Measurements from ENCODE around the gene OR2A5.

GRCh38 chr7:144009361-144009760 is 39.4 kb upstream of the OR2A5 start:
- TF ChIP-seq CTCF (conservative IDR thresholded peaks at IDR 0.05) (no peak), ZFX (IDR thresholded peaks at IDR 0.05) (no peak)

All from C4-2B (cell line).